ENCODE data around the gene LARP6.
"Not testable (repeated sequence)": the region's sequence is repeated elsewhere in the genome, so short reads cannot be mapped to it uniquely, and the experiment has no call there.

GRCh38 chr15:70815011-70815410, 38.9 kb downstream of the LARP6 start:
- TF ChIP-seq CTCF (CRISPR knock-in tag; IDR thresholded peaks at IDR 0.05); DMTF1 (CRISPR knock-in tag; IDR thresholded peaks at IDR 0.05); ZBTB26 (CRISPR knock-in tag; IDR thresholded peaks at IDR 0.05; ENCODE audit: borderline replicate concordance); MAFF (IDR thresholded peaks at IDR 0.05; ENCODE audit: low read depth, low read length); EP300 (IDR thresholded peaks at IDR 0.05; ENCODE audit: low read depth in 2 of 2, low read length in 2 of 2); EP300 (CRISPR knock-in tag; IDR thresholded peaks at IDR 0.05; ENCODE audit: borderline replicate concordance); MAZ (IDR thresholded peaks at IDR 0.05; ENCODE audit: borderline replicate concordance, low read depth, low read length); MAZ (CRISPR knock-in tag; IDR thresholded peaks at IDR 0.05; ENCODE audit: low read depth); NFYB (CRISPR knock-in tag; IDR thresholded peaks at IDR 0.05); EZH2 (conservative IDR thresholded peaks at IDR 0.05; ENCODE audit: low read depth, low read length); REST (IDR thresholded peaks at IDR 0.05; ENCODE audit: borderline replicate concordance in 1 of 2, low read depth in 1 of 2, low read length in 2 of 2); SOX6 (IDR thresholded peaks at IDR 0.05); SOX6 (CRISPR knock-in tag; IDR thresholded peaks at IDR 0.05); NFE2L1 (CRISPR knock-in tag; IDR thresholded peaks at IDR 0.05; ENCODE audit: borderline replicate concordance): not testable (repeated sequence)
